Smooth muscle cell (in vitro differentiated cells): ENCODE data around the gene GRPR. TPM values are rescaled to one million over a fixed set of nuclear protein-coding genes. Genes with fewer than 3 reads are reported as not detected.

Experiments
- DNase-seq: peaks from one replicate; lab custom pipeline; 2025; ENCODE audit not compliant: unreplicated experiment; lab: John Stamatoyannopoulos, UW
- H2AFZ ChIP-seq: fragments of 200-600 bp; sonication (generic); 2 replicates; pipeline ENCODE4 v1.6.0; 2016; ENCODE audit warnings: antibody characterized with exemption, low read depth, mild to moderate bottlenecking
- H3F3A ChIP-seq: fragments of 200-600 bp; sonication (generic); 2 replicates; pipeline ENCODE4 v1.6.0; 2017; ENCODE audit warnings: antibody characterized with exemption, low read depth
- H3K27ac ChIP-seq: fragments of 200-600 bp; sonication (generic); 2 replicates; pipeline ENCODE4 v1.5.1; 2016; ENCODE audit warnings: low read depth, mild to moderate bottlenecking
- H3K27me3 ChIP-seq: fragments of 200-600 bp; sonication (generic); 2 replicates; pipeline ENCODE4 v1.6.1; 2016; ENCODE audit warnings: low read depth, mild to moderate bottlenecking
- H3K36me3 ChIP-seq: fragments of 200-600 bp; sonication (generic); 2 replicates; pipeline ENCODE4 v1.5.1; 2016; ENCODE audit warnings: low read depth
- H3K4me1 ChIP-seq: fragments of 200-600 bp; sonication (generic); 2 replicates; pipeline ENCODE4 v1.5.1; 2016; ENCODE audit warnings: low read depth
- H3K4me2 ChIP-seq: fragments of 200-600 bp; sonication (generic); 2 replicates; pipeline ENCODE4 v1.6.0; 2016; ENCODE audit warnings: mild to moderate bottlenecking
- H3K4me3 ChIP-seq: fragments of 200-600 bp; sonication (generic); 2 replicates; pipeline ENCODE4 v1.5.1; 2016; ENCODE audit warnings: mild to moderate bottlenecking
- H3K79me2 ChIP-seq: fragments of 200-600 bp; sonication (generic); 2 replicates; pipeline ENCODE4 v1.6.0; 2016; ENCODE audit warnings: low read depth, mild to moderate bottlenecking
- H3K9ac ChIP-seq: fragments of 200-600 bp; sonication (generic); 2 replicates; pipeline ENCODE4 v1.6.0; 2016; ENCODE audit warnings: low read depth
- H3K9me3 ChIP-seq: fragments of 200-600 bp; sonication (generic); replicated peaks from 2 replicates; pipeline ENCODE4 v1.5.1; 2016; ENCODE audit warnings: low read depth
- H4K20me1 ChIP-seq: fragments of 200-600 bp; sonication (generic); 2 replicates; pipeline ENCODE4 v1.6.0; 2016; ENCODE audit warnings: low read depth
- CTCF ChIP-seq: fragments of 200-600 bp; sonication (generic); IDR thresholded peaks from 2 replicates; pipeline ENCODE4 v1.5.1; 2017; ENCODE audit warnings: borderline replicate concordance, mild to moderate bottlenecking, antibody characterized with exemption; ENCODE audit not compliant: insufficient read depth, poor library complexity, severe bottlenecking
- WGBS: methylation state at CpG from one replicate; pipeline ENCODE4 v1.1.7; 2016; ENCODE audit warnings: low lambda C conversion rate; 5-methylcytosine and 5-hydroxymethylcytosine counted together
- polyA plus RNA-seq: library from polyadenylated mRNA; unstranded; fragments of >200 nt; fragmentation: Nextera tagmentation; extraction: Ambion mirVana; gene quantifications from 2 replicates; pipeline ENCODE4 v1.2.1, GENCODE V29; 2016
- total RNA-seq: library from RNA; depleted of rRNA; stranded (reverse); fragments of >200 nt; gene quantifications from 2 replicates; pipeline ENCODE4 v1.2.3, GENCODE V29; 2014

Gene GRPR
- total and polyA plus RNA-seq, 2 experiments from 2014 or later = 1.7 to 4.3 TPM

- H3K9ac ChIP-seq = no peak overlapping the region
- H3K4me2 ChIP-seq = no peak overlapping the region
- no peaks in the 10 kb centered on the region for H3K9me3 ChIP-seq
- no peaks in the 10 kb centered on the region for H3K27me3 ChIP-seq
- no peaks in the 10 kb centered on the region for H3K4me1 ChIP-seq
- no peak overlapping the region for H3K27ac ChIP-seq
- peaks cover 9% of the 10 kb centered on the region for H3K79me2 ChIP-seq
- DNase-seq = no peak
- no peaks in the 10 kb centered on the region for H3K36me3 ChIP-seq
- no peak overlapping the region for H3K4me3 ChIP-seq
- TF ChIP-seq CTCF = no peak
- H4K20me1 ChIP-seq = no peaks in the 10 kb centered on the region
- H2AFZ ChIP-seq = no peak overlapping the region
- H3F3A ChIP-seq = no peaks in the 10 kb centered on the region
These were observed 22.3 kb downstream of the GRPR start for GRCh38 chrX:16145656-16146055.

- Histone ChIP-seq H3K27me3 (no peaks in the 10 kb centered on the region), H3K4me2 (no peak overlapping the region), H2AFZ (no peak overlapping the region), H3K4me3 (no peak overlapping the region), H3K4me1 (no peaks in the 10 kb centered on the region), H3K9ac (no peak overlapping the region), H3K9me3 (no peaks in the 10 kb centered on the region), H3K36me3 (no peaks in the 10 kb centered on the region), H3K27ac (no peak overlapping the region), H4K20me1 (no peaks in the 10 kb centered on the region), H3K79me2 (peaks cover 9% of the 10 kb centered on the region), H3F3A (no peaks in the 10 kb centered on the region)
- no peak for DNase-seq
- TF ChIP-seq CTCF = no peak
- WGBS = 63% methylated on average over 3 of the region's 3 CpGs
These were observed 25.5 kb downstream of the GRPR start for GRCh38 chrX:16148896-16149295.

DNA sequence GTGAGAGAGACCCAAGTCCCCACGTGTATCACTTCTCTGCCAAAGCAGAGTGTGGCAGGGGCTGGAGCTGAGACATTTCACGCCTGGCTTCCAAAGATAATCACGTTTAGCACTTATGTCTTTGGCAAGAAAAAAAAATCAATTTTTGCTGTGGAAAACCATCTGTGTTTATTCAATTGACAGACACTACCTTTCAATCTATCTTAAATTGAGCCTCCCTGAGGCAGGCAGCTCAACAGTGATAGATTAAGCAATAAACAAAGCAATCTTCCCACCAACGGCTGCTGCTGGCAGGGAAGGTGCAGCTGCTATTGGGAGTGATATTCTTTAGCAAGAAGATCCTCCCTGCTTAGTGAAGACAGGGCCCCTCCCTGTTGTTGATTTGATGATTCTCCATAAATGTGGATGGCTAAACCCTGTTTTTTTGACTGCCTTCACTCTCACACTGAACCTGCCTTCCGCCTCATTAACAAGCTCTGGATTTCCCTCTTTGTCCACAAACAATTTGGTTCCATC, 32.3 kb downstream of the GRPR start:
- H4K20me1 ChIP-seq = no peaks in the 10 kb centered on the region
- DNase-seq = no peak
- no peaks in the 10 kb centered on the region for H3F3A ChIP-seq
- WGBS = 85% methylated on average over 5 of the region's 5 CpGs
- no peaks in the 10 kb centered on the region for H3K79me2 ChIP-seq
- no peak overlapping the region for H3K4me2 ChIP-seq
- H3K36me3 ChIP-seq = no peaks in the 10 kb centered on the region
- no peak for TF ChIP-seq CTCF
- H3K9ac ChIP-seq = no peak overlapping the region
- H3K4me3 ChIP-seq = no peak overlapping the region
- peaks cover 9% of the 10 kb centered on the region for H3K4me1 ChIP-seq
- H2AFZ ChIP-seq = no peak overlapping the region
- H3K27me3 ChIP-seq = no peaks in the 10 kb centered on the region
- no peak overlapping the region for H3K27ac ChIP-seq
- H3K9me3 ChIP-seq = no peaks in the 10 kb centered on the region

DNA sequence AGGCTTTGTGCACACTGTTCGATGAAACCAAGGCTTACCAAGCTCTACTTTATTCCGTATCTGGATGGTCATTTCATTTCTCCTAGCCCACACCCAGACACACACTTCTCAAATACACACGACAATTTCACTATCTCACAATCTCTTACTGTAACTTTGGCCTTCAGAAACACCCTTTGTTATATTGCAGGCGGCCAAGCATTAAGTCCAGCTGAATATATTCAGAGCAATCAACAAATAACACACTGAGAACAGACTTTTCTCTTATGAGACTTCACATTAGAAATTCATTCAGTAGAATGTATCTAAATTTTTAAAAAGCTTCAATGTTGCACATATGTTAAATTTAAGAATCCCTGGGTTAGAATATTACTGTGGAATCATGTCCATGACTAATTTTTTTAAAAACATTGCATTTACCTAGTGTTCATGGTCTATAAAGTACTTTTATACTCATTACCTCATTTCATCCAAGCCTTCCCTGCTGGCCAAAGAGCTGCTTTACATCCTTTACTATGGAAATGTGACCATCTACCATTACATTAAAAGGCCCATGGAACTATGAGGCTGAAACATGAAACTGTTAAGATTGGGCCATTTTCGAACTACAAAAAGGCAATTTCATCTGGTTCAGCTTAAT, 33.4 kb downstream of the GRPR start:
- no peaks in the 10 kb centered on the region for H3K36me3 ChIP-seq
- no peaks in the 10 kb centered on the region for H4K20me1 ChIP-seq
- WGBS = 96% methylated on average over 5 of the region's 5 CpGs
- no peaks in the 10 kb centered on the region for H3K79me2 ChIP-seq
- no peak overlapping the region for H3K4me2 ChIP-seq
- peaks cover 9% of the 10 kb centered on the region for H3K4me1 ChIP-seq
- DNase-seq = no peak
- H3K9ac ChIP-seq = no peak overlapping the region
- no peak overlapping the region for H3K4me3 ChIP-seq
- TF ChIP-seq CTCF = no peak
- H3K27ac ChIP-seq = no peak overlapping the region
- H3F3A ChIP-seq = no peaks in the 10 kb centered on the region
- H3K9me3 ChIP-seq = no peaks in the 10 kb centered on the region
- H3K27me3 ChIP-seq = no peaks in the 10 kb centered on the region
- no peak overlapping the region for H2AFZ ChIP-seq
